Thyroid gland (tissue), 4 donors: ENCODE data around the gene DNAAF5. TPM values are rescaled to one million over a fixed set of nuclear protein-coding genes. Genes with fewer than 3 reads are reported as not detected.

Source experiments
- DNase-seq, 2 donors: peaks; one replicate each; pipeline ENCODE4 v3.0.0-alpha.2; 2019
- H3K27ac ChIP-seq, 3 donors: fragments of 200-600 bp; sonication (generic); 1 replicate in 2 of 3; 2 replicates in 1 of 3; pipeline ENCODE4 v1.5.1; 2016 to 2019; ENCODE audit warnings: mild to moderate bottlenecking in 1 of 3, moderate library complexity in 1 of 3
- H3K27me3 ChIP-seq: fragments of 200-600 bp; sonication (generic); one replicate; pipeline ENCODE4 v1.5.1; 2019
- H3K36me3 ChIP-seq, 2 donors: fragments of 200-600 bp; sonication (generic); one replicate each; pipeline ENCODE4 v1.5.1; 2016 to 2019
- H3K4me1 ChIP-seq, 2 donors: fragments of 200-600 bp; sonication (generic); one replicate each; pipeline ENCODE4 v1.5.1; 2017 to 2019
- H3K4me3 ChIP-seq, 3 donors: fragments of 200-600 bp; sonication (generic); replicated peaks in 1 of 3; 1 replicate in 2 of 3; 2 replicates in 1 of 3; pipeline ENCODE4 v1.5.1; 2016; ENCODE audit warnings: mild to moderate bottlenecking in 1 of 3
- H3K9me3 ChIP-seq: fragments of 200-600 bp; sonication (generic); one replicate; pipeline ENCODE4 v1.5.1; 2017
- POLR2A ChIP-seq, 2 donors: fragments of 450-650 bp; IDR thresholded peaks; one replicate each; pipeline ENCODE4 v1.6.1; 2017; ENCODE audit warnings: antibody characterized with exemption in 2 of 2, mild to moderate bottlenecking in 2 of 2, moderate library complexity in 1 of 2
- WGBS, 2 donors: methylation state at CpG; one replicate each; pipeline ENCODE4 v1.1.5; 2017; 5-methylcytosine and 5-hydroxymethylcytosine counted together
- intact Hi-C: fragments of 100-400 bp; cut with DNase I; formaldehyde crosslinking; loops from one replicate; pipeline ENCODE4 v1.15.1; 2023
- total RNA-seq, 4 donors: library from RNA; depleted of rRNA; stranded (reverse); fragments of >200 nt; gene quantifications; one replicate each; pipeline ENCODE4 v1.2.3, GENCODE V29; 2016
- TF ChIP-seq, protein P1 (sequence below), 6 experiments: fragments of 200-600 bp in 3 of 6; fragments of 450-650 bp in 3 of 6; sonication (generic) in 3 of 6; IDR thresholded peaks; one replicate each; pipeline ENCODE4 v1.5.1; 2016 to 2019; ENCODE audit warnings: antibody characterized with exemption in 6 of 6, mild to moderate bottlenecking in 2 of 6, inconsistent platforms in 1 of 6, moderate library complexity in 1 of 6

DNAAF5 gene
- total RNA-seq, 4 donors from 2014 or later, result 20.2 to 40.7 (median 34.0) TPM

DNA sequence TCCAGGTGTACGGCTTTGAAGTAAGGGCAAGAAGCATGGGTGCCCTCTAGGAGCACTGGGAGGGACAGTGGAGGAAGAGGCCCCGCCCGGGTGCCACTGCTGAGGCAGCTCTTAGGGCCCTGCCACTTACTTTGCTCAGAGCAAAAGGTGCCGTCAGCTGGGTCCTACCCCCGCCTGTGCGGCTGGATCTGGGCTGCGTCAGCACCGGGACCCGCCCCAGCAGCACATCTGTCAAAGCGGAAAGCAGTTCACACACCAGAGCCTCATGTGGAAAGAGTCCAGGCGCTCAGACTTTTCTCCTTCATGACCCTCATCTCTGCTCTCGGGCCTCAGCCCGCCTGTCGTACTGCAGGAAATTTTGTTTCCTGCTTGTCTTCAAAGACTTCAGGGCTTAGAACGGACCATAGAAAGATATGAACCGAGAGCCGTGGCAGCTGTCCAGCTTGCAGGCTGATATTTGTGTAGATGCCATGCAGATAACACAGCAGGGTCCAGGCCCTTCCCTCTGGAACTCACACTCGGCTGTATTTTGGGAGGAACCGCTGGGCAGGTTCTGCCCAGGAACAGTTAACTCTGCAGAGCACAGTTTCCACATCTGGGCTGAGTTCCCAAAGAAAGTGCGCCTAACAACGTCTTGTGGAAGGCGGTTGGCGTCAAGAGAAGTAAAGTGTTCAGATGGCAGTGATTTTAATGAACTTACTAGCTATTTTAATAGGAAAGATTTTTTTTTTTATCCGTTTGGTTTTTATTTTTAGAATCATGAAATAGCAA, 44.9 kb downstream of the DNAAF5 start:
- TF ChIP-seq, protein P1, sequence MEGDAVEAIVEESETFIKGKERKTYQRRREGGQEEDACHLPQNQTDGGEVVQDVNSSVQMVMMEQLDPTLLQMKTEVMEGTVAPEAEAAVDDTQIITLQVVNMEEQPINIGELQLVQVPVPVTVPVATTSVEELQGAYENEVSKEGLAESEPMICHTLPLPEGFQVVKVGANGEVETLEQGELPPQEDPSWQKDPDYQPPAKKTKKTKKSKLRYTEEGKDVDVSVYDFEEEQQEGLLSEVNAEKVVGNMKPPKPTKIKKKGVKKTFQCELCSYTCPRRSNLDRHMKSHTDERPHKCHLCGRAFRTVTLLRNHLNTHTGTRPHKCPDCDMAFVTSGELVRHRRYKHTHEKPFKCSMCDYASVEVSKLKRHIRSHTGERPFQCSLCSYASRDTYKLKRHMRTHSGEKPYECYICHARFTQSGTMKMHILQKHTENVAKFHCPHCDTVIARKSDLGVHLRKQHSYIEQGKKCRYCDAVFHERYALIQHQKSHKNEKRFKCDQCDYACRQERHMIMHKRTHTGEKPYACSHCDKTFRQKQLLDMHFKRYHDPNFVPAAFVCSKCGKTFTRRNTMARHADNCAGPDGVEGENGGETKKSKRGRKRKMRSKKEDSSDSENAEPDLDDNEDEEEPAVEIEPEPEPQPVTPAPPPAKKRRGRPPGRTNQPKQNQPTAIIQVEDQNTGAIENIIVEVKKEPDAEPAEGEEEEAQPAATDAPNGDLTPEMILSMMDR (IDR thresholded peaks at IDR 0.05), result no peak
- TF ChIP-seq POLR2A (IDR thresholded peaks at IDR 0.05), result no peak
- peak; percentile 30 to 39 for DNase-seq
- Histone ChIP-seq H3K36me3 (peaks cover 16 to 28% of the 10 kb centered on the region in 2 donors), H3K4me1 (no peaks in the 10 kb centered on the region), H3K4me3 (no peak overlapping the region), H3K27ac (peak overlapping the region in 2 of 3 donors; percentile 12 to 20), H3K27me3 (no peaks in the 10 kb centered on the region), H3K9me3 (no peaks in the 10 kb centered on the region)
- intact Hi-C loops, result loop anchor here (5.0 kb wide), 1 partner anchor 444 kb away; no protein-coding TSS in a partner anchor
- 73 to 81% methylated on average over 18 to 20 of the region's 24 CpGs for WGBS, 2 donors

DNA sequence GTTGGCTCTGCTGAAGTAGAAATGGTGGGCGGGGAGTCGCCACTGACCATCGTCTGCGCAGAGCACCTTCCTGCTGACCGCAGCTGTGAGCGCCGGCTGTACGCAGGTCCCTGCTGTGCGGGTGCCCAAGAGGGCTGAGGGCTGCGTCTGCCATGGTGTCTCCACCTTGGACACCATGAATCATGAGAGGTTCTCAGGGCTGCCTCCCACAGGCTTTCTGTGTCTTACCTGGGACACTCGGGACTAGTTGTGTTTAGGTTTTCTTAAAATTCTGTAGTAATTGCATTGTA, 45.5 kb downstream of the DNAAF5 start:
- 83 to 93% methylated on average over 11 of the region's 11 CpGs for WGBS, 2 donors
- H3K36me3 ChIP-seq, result peaks cover 17 to 29% of the 10 kb centered on the region in 2 donors
- no peaks in the 10 kb centered on the region for H3K9me3 ChIP-seq
- no peaks in the 10 kb centered on the region for H3K27me3 ChIP-seq
- intact Hi-C loops, result loop anchor here (5.0 kb wide), 1 partner anchor 445 kb away; no protein-coding TSS in a partner anchor
- peak overlapping the region in 1 of 3 donors; percentile 12 for H3K27ac ChIP-seq
- no peak overlapping the region for H3K4me3 ChIP-seq
- TF ChIP-seq, protein P1 (IDR thresholded peaks at IDR 0.05), result no peak
- TF ChIP-seq POLR2A (IDR thresholded peaks at IDR 0.05), result no peak
- H3K4me1 ChIP-seq, result no peaks in the 10 kb centered on the region
- DNase-seq, result no peak

- no peak overlapping the region for H3K27ac ChIP-seq
- no peak for DNase-seq
- H3K36me3 ChIP-seq, result peaks cover 17 to 29% of the 10 kb centered on the region in 2 donors
- no peak overlapping the region for H3K4me3 ChIP-seq
- 93 to 98% methylated on average over 5 to 11 of the region's 13 CpGs for WGBS, 2 donors
- no peaks in the 10 kb centered on the region for H3K27me3 ChIP-seq
- no peaks in the 10 kb centered on the region for H3K9me3 ChIP-seq
- TF ChIP-seq, protein P1 (IDR thresholded peaks at IDR 0.05), result no peak
- TF ChIP-seq POLR2A (IDR thresholded peaks at IDR 0.05), result no peak
- no peaks in the 10 kb centered on the region for H3K4me1 ChIP-seq
- intact Hi-C loops, result loop anchor here (5.0 kb wide), 1 partner anchor 445 kb away; no protein-coding TSS in a partner anchor
Measured at GRCh38 chr7:772392-772791, 45.9 kb downstream of the DNAAF5 start.

GRCh38 chr7:772861-773621, 46.5 kb downstream of the DNAAF5 start:
- intact Hi-C loops, result loop anchor here (5.0 kb wide), 1 partner anchor 446 kb away; no protein-coding TSS in a partner anchor
- no peak overlapping the region for H3K27ac ChIP-seq
- 95 to 96% methylated on average over 27 to 29 of the region's 32 CpGs for WGBS, 2 donors
- H3K4me3 ChIP-seq, result no peak overlapping the region
- no peaks in the 10 kb centered on the region for H3K4me1 ChIP-seq
- TF ChIP-seq, protein P1 (IDR thresholded peaks at IDR 0.05), result no peak
- no peak for TF ChIP-seq POLR2A (IDR thresholded peaks at IDR 0.05)
- DNase-seq, result no peak
- H3K27me3 ChIP-seq, result no peaks in the 10 kb centered on the region
- no peaks in the 10 kb centered on the region for H3K9me3 ChIP-seq
- peaks cover 17 to 29% of the 10 kb centered on the region in 2 donors for H3K36me3 ChIP-seq

DNA sequence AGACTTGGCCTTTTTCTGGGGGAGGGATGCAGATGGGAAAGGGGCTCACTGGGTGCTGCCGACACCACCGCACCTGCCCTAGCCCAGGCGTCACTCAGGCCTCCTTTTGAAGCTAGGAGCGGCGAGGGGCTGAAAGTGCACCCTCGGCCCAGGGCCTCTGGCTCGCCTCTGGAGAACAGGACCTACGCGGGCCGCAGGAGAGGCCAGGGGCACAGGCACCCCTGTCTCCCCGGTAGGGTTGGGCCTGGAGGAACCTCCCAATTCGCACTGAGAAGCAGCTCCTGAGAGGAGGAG, 47.1 kb downstream of the DNAAF5 start:
- H3K27ac ChIP-seq, result no peak overlapping the region
- no peak overlapping the region for H3K4me3 ChIP-seq
- intact Hi-C loops, result loop anchor here (5.0 kb wide), 1 partner anchor 446 kb away; no protein-coding TSS in a partner anchor
- H3K4me1 ChIP-seq, result peaks cover 0 to 1% of the 10 kb centered on the region in 2 donors
- WGBS, 2 donors, result 95 to 100% methylated on average over 6 to 12 of the region's 12 CpGs
- H3K27me3 ChIP-seq, result no peaks in the 10 kb centered on the region
- H3K9me3 ChIP-seq, result no peaks in the 10 kb centered on the region
- TF ChIP-seq, protein P1 (IDR thresholded peaks at IDR 0.05), result no peak
- no peak for TF ChIP-seq POLR2A (IDR thresholded peaks at IDR 0.05)
- no peak for DNase-seq
- H3K36me3 ChIP-seq, result peaks cover 17 to 29% of the 10 kb centered on the region in 2 donors
